ENCODE measurements around the gene F2.
A peak's percentile ranks its signal among the peaks of the same experiment; 100 is the strongest.
"Not testable (repeated sequence)": the region's sequence is repeated elsewhere in the genome, so short reads cannot be mapped to it uniquely, and the experiment has no call there.

The F2 gene

GRCh38 chr11:46719048-46719542 lies at the start of gene F2:
Gene F2, plus strand, starts transcription at chr11:46719213. Its CDS starts 23 bp downstream, at chr11:46719236.
- DNase-seq: no peak

GRCh38 chr11:46669711-46670139 lies 49.3 kb upstream of the F2 start:
- no peak for DNase-seq

- not testable (repeated sequence) for DNase-seq
These were observed 48.5 kb upstream of the F2 start for GRCh38 chr11:46670521-46670920.

- no peak for DNase-seq
These were observed 47.1 kb upstream of the F2 start for GRCh38 chr11:46671958-46672315.

GRCh38 chr11:46672381-46672839 lies 46.6 kb upstream of the F2 start:
- DNase-seq: no peak

DNA sequence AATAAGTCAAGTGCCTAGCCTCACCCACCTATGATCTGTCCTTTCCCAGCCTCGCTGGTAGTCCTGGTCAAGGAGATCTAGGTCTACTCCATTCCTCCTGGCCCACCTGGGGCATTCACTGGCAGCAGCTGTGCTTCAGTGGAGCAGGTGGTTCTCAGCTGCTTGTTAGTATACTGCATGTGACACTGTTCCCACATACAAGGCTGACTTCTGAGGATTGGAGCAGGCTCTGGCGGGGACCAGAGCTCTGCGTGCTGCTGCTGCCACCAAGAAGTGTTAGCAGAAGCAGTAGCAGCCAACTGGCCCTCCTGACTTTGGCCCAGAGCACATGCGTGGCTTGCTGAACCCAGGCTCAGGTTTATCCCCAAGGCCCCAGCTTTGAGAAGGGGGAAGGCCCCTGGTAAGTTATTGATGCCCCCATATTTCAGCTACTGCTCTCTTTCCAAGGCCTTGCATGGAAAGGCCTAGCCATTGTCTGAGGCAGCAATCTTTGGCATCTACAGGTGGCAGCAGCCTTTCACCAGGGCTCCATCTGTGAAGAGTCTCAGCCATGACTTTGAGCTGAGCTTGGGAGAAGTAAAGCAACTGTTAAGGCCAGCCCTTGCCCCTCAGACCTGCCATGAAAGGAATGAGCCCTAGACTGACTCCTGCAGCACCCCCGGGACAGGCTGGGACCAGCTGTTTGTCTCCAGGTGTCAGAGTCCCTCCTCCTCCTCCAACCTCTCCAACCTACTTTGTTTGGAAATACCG lies 45.1 kb upstream of the F2 start:
- DNase-seq: no peak

GRCh38 chr11:46674463-46675287 lies 44.3 kb upstream of the F2 start:
- no peak for DNase-seq

- DNase-seq: peak in 1 of 2 experiments; percentile 22
These were observed 43.6 kb upstream of the F2 start for GRCh38 chr11:46675288-46675851.

DNA sequence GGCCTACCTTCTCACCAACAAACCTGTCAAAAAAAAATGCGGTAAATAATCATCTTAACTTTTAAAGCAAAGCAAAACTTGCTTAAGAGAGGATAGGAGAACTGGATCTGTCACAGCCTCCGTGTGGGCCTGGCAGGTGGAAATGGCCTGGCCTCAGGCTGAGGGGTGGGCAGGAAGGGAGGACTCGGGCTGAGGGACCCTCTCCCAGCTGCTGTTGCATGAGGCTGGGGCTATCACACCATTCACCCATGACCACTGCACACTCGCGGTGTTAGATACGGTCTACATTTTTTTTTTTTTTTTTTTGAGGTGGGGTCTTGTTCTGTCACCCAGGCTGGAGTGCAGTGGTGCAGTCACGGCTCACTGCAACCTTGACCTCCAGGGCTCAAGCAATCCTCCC lies 43.1 kb upstream of the F2 start:
- no peak for DNase-seq

GRCh38 chr11:46676436-46677158 lies 42.4 kb upstream of the F2 start:
- DNase-seq: no peak

GRCh38 chr11:46677169-46677568 lies 41.8 kb upstream of the F2 start:
- no peak for DNase-seq

DNA sequence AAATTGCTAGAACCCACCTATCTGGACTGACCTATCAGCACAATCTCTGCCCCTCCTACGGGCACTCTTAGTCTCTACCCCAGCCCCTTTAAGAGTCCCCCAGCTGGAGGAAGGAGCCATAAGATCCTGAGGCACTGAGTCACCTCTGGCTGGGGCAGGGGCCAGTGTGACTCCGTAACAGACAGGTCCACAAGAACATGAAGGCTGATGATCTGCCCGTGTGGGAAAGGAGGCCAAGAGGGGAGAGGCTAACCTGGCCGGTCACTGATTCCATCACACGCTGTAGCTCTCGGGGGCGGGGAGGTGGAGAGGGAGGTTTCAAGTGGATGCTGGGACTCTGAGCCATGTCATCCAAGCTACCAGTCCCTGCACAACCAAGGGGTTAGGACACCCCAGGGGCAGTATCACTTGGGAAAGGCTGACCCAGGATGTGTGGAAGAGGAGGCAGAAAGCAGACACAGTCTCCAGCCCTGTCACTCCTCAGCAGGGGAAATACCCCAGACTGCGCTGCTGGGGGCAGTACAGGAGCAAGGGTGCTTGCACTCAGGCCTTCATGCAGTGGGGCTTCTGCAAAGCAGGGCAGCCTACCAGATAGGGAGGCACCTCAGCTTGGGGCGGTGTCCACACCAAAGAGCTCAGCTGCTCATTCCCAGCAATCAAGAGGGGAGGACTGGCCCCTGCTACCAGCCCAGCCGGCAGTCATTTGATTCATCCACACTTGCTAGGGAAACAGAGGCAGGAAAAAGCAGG lies 40.8 kb upstream of the F2 start:
- no peak for DNase-seq

DNA sequence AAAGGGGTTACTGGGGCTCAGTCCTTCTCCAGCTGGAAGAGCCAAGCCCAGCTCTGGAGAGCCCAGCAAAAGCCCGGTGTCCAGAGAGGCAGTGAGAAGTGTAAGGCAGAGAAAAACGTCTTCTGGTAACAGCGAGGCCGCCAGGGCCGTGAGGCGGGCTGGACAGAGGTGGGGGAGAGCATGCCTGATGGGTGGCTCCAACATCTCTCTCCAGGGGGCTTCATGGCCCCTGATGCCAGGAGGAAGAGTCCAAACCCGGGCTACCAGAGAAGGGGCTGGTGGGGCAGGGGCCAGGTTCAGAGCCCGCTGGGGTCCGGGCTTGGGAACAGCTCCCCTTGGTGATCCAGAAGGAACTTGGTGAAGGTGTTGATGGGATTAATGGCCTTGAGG lies 40.3 kb upstream of the F2 start:
- DNase-seq: no peak

DNA sequence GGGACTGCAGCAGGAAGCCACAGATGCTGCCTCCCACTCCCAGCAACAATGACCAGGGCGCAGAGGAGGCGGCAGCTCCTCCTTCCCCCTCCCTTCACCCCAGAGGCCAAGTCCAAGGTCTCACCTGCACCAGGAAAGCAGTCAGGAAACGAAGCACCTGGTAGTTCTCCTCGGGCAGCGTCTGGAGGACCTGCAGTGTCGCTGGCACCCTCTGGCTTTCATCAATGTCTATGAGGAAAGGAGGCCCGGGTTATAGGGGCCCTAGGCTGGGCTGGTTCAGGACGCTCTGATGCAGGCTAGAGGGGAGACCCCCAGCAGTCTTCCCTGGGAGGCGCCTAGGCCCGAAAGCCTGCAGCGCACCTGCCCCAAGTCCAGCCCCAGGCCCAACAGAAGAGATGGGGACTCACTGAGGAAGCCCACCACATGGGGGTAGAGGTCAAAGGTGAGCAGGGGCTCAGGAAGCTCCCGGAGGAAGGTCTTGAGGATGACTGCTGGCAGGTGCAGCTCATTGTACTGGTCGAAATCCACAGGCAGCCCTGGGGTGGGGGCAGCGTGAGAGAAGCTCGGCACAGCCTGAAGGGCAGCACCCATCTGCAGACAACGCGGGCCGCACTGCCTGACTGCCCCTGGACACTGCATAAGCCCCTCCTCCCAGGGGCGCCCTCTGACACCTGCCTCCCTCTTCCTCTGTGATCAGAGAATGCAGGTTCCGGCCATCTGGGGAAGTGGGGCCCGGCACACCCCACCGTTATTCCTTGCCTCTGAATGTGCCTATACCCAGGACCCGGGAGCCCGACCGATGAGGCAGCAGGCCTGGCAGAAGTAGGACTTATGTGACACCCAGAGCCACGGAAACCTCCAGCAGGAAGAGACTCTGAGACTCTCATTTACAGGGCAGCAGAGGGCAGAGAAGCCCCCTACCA lies 39.5 kb upstream of the F2 start:
- no peak for DNase-seq

DNA sequence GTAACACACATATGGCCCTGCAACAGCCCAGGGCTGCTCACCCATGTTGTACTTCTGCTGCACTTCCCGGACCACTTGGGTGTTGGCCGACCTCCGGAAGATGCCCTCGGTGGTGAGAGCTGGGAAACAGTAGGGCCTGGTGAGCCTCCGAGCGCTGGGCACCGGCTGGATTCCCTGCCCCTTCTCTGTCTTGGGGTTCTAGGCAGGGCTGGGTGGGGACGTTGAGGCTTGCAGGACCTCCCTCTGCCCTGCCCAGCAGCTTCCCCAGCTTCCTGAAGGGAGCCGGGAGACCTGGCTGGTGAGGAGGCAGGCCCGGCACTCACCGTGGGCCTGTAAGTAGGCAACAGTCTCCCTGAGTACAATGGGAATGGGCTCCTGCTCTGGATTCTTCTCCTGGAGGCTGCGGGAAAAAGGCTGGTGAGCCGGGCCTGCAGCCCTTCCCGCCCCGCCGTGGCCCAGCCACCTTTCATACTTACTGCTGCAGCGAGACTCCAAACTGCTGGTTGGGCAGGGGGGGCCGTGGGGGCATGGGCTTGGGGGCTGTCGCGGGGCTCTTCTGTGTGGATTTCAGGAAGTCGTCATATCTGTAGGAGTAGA lies 38.8 kb upstream of the F2 start:
- DNase-seq: no peak

GRCh38 chr11:46680815-46681214 lies 38.2 kb upstream of the F2 start:
- DNase-seq: no peak

DNA sequence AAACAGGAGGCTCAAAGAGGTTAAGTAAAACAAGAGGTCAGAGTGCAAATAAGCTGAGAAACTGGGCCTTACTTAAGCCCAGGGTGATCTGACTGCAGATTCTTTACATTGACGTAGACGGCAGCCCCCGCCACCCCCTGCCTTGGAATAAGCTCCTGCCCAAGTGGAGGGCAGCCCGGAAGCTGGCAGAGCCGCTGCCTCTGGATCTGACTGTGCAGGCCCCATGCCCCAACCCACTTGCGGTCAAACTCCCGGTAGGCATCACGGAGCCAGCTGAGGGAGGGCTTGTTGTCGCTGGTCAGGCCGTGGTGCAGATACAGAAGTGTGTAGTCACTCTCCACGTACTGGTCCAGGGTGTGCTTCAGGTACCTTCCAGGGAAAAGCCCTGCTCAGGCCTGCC lies 37.2 kb upstream of the F2 start:
- DNase-seq: no peak

- no peak for DNase-seq
These were observed 36.0 kb upstream of the F2 start for GRCh38 chr11:46682773-46683752.

DNA sequence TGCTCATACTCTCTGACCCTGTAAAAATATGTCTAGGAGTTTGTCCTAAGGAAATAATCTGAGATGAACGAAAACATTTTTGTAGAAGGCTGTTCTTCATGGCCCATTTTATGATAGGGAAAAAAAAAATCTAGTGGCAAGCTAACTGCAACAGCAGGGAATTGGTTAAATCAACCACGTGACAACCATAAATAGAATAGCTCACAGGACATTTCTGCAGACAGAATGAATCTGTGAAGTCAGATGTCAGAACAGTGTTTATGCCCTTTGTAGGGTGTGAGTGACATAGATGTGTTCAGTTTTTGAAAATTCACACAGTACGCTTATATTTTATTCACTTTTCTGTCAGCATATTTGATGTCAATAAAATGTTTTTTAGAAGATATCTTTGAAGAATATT lies 34.6 kb upstream of the F2 start:
- DNase-seq: no peak
